Activated CD8-positive, alpha-beta T cell treated with anti-CD3 and anti-CD28 coated beads for 36 hours (primary cell): ENCODE results near the gene SOS1. TPM values are rescaled to one million over a fixed set of nuclear protein-coding genes. Genes with fewer than 3 reads are reported as not detected.

Experiments
- ATAC-seq: fragments of 200-7000 bp; cut with Tn5 transposase; one replicate; pipeline ENCODE4 v1.10.0; 2021; ENCODE audit warnings: mild to moderate bottlenecking, moderate library complexity
- CTCF ChIA-PET: fragments of 350-600 bp; sonication (Branson Sonifier 250); formaldehyde crosslinking; loops from one replicate; lab custom pipeline; 2021; ENCODE audit warnings: antibody characterized with exemption; lab: Charles Lee
- POLR2A ChIA-PET: fragments of 350-600 bp; sonication (Branson Sonifier 250); formaldehyde crosslinking; loops from one replicate; lab custom pipeline; 2021; ENCODE audit warnings: antibody characterized with exemption; lab: Charles Lee
- DNase-seq: peaks from one replicate; pipeline ENCODE4 v3.0.0-alpha.2; 2020
- H3K27ac Mint-ChIP-seq: one replicate; pipeline ENCODE4 v1.8.0; 2021; ENCODE audit warnings: mild to moderate bottlenecking, mixed read lengths
- H3K27me3 Mint-ChIP-seq: one replicate; pipeline ENCODE4 v1.8.0; 2021; ENCODE audit warnings: mixed read lengths
- H3K36me3 Mint-ChIP-seq: one replicate; pipeline ENCODE4 v1.8.0; 2021; ENCODE audit warnings: low read depth, mixed read lengths
- H3K4me1 Mint-ChIP-seq: one replicate; pipeline ENCODE4 v1.8.0; 2021; ENCODE audit warnings: low read depth, mixed read lengths
- H3K4me3 Mint-ChIP-seq: one replicate; pipeline ENCODE4 v1.8.0; 2021; ENCODE audit warnings: mild to moderate bottlenecking, moderate library complexity, mixed read lengths
- H3K9me3 Mint-ChIP-seq: one replicate; pipeline ENCODE4 v1.8.0; 2021; ENCODE audit warnings: mixed read lengths
- intact Hi-C: fragments of 100-400 bp; cut with micrococcal nuclease; formaldehyde crosslinking; loops from one replicate; pipeline ENCODE4 v1.10.0; 2022
- total RNA-seq, 2 experiments: library from RNA; stranded (reverse); gene quantifications; one replicate each; pipeline ENCODE4 v1.2.3, GENCODE V29; 2021
- TF ChIP-seq, protein P1 (sequence below): fragments of 200-600 bp; IDR thresholded peaks from one replicate; pipeline ENCODE4 v1.8.0; 2022; ENCODE audit warnings: antibody characterized with exemption, mild to moderate bottlenecking

The SOS1 gene
- total RNA-seq, 2 experiments from 2014 or later = 43.6 to 56.8 TPM

GRCh38 chr2:38991899-38992298 is 129.0 kb downstream of the SOS1 start:
- POLR2A ChIA-PET = no interaction called here
- Mint-ChIP-seq H3K27me3 (no peaks in the 10 kb centered on the region), H3K9me3 (no peaks in the 10 kb centered on the region), H3K27ac (no peak overlapping the region), H3K4me1 (peaks cover 7% of the 10 kb centered on the region), H3K4me3 (no peak overlapping the region), H3K36me3 (peaks cover 29% of the 10 kb centered on the region)
- CTCF ChIA-PET = interaction anchor here (1.0 to 1.3 kb wide), 3 partner anchors 8 to 45 kb away, joined by 3 to 7 read pairs (median 3); no protein-coding TSS in a partner anchor
- no peak for ATAC-seq
- DNase-seq = no peak
- intact Hi-C loops = no loop called here
- TF ChIP-seq, protein P1, sequence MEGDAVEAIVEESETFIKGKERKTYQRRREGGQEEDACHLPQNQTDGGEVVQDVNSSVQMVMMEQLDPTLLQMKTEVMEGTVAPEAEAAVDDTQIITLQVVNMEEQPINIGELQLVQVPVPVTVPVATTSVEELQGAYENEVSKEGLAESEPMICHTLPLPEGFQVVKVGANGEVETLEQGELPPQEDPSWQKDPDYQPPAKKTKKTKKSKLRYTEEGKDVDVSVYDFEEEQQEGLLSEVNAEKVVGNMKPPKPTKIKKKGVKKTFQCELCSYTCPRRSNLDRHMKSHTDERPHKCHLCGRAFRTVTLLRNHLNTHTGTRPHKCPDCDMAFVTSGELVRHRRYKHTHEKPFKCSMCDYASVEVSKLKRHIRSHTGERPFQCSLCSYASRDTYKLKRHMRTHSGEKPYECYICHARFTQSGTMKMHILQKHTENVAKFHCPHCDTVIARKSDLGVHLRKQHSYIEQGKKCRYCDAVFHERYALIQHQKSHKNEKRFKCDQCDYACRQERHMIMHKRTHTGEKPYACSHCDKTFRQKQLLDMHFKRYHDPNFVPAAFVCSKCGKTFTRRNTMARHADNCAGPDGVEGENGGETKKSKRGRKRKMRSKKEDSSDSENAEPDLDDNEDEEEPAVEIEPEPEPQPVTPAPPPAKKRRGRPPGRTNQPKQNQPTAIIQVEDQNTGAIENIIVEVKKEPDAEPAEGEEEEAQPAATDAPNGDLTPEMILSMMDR = no peak

DNA sequence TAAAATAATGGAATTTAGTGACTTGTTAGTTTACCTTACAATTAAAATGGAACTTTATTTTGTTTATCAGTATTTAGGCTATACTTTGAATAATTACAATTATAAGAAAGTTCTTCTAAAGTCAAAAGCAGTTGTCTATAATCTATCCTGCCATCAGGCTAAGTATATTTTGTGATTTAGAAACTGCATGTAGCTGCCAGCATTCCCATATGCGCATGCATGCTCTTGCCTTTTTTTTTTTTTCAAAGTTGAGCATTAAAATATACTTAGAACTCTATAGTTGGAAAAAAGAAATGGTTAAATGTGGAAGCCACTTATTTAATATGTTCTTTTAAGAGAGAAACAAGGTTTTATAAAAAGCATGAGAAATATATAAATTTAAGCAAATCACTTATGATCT is 132.1 kb downstream of the SOS1 start:
- CTCF ChIA-PET = interaction anchor here (2.4 kb wide), 2 partner anchors 17 to 41 kb away, joined by 7 to 11 read pairs; no protein-coding TSS in a partner anchor
- TF ChIP-seq, protein P1 = no peak
- ATAC-seq (no peak), DNase-seq (no peak)
- intact Hi-C loops = no loop called here
- no peak overlapping the region for H3K4me3 Mint-ChIP-seq
- no peaks in the 10 kb centered on the region for H3K9me3 Mint-ChIP-seq
- POLR2A ChIA-PET = no interaction called here
- peaks cover 3% of the 10 kb centered on the region for H3K4me1 Mint-ChIP-seq
- peaks cover 28% of the 10 kb centered on the region for H3K36me3 Mint-ChIP-seq
- no peaks in the 10 kb centered on the region for H3K27me3 Mint-ChIP-seq
- no peak overlapping the region for H3K27ac Mint-ChIP-seq

DNA sequence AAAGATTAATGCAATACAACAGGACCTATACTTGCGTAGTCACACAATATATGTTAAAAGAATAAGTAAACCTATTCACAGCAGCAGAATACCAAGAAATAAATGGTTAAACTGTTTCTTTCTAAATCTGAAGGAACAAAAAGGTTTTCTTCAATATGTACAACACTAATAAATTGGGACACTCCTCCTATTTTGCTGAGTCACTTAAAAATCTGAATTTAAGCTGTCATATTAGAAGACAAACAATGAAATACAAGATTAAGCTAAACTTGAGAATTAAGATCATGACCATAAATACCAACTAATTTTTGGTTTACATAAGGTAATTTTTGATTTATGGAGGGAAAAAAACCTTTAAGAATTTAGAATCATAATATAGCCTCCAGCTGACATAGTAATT is 138.4 kb downstream of the SOS1 start:
- Mint-ChIP-seq H3K9me3 (no peaks in the 10 kb centered on the region), H3K4me1 (no peaks in the 10 kb centered on the region), H3K4me3 (no peak overlapping the region), H3K27me3 (no peaks in the 10 kb centered on the region), H3K27ac (no peak overlapping the region), H3K36me3 (peaks cover 14% of the 10 kb centered on the region)
- DNase-seq (no peak), ATAC-seq (no peak)
- TF ChIP-seq, protein P1 = no peak
- intact Hi-C loops = no loop called here
- ChIA-PET CTCF (interaction anchor here (1.0 kb wide), 1 partner anchor 35 kb away, joined by 3 read pairs; no protein-coding TSS in a partner anchor), POLR2A (no interaction called here)

- Mint-ChIP-seq H3K27me3 (no peaks in the 10 kb centered on the region), H3K4me3 (no peak overlapping the region), H3K4me1 (no peaks in the 10 kb centered on the region), H3K36me3 (peaks cover 10% of the 10 kb centered on the region), H3K27ac (no peak overlapping the region), H3K9me3 (no peaks in the 10 kb centered on the region)
- ChIA-PET CTCF (interaction anchor here (1.0 kb wide), 1 partner anchor 34 kb away, joined by 3 read pairs; no protein-coding TSS in a partner anchor), POLR2A (no interaction called here)
- TF ChIP-seq, protein P1 = no peak
- ATAC-seq (no peak), DNase-seq (no peak)
- intact Hi-C loops = no loop called here
Observed at GRCh38 chr2:38981670-38982357, 139.0 kb downstream of the SOS1 start.

GRCh38 chr2:38981003-38981669 is 139.7 kb downstream of the SOS1 start:
- H3K27me3 Mint-ChIP-seq = no peaks in the 10 kb centered on the region
- ATAC-seq (no peak), DNase-seq (no peak)
- no peak overlapping the region for H3K27ac Mint-ChIP-seq
- ChIA-PET CTCF (interaction anchor here (1.1 kb wide), 1 partner anchor 11 kb away, joined by 3 read pairs; no protein-coding TSS in a partner anchor), POLR2A (no interaction called here)
- no peaks in the 10 kb centered on the region for H3K9me3 Mint-ChIP-seq
- TF ChIP-seq, protein P1 = no peak
- intact Hi-C loops = no loop called here
- H3K4me3 Mint-ChIP-seq = no peak overlapping the region
- H3K4me1 Mint-ChIP-seq = no peaks in the 10 kb centered on the region
- H3K36me3 Mint-ChIP-seq = peaks cover 9% of the 10 kb centered on the region
